ENCODE measurements around the gene UBIAD1. TPM values are rescaled to one million over a fixed set of nuclear protein-coding genes. Genes with fewer than 3 reads are reported as not detected.

Gene UBIAD1
- total RNA-seq, 1 donor from 2014 or later = 7.3 TPM

DNA sequence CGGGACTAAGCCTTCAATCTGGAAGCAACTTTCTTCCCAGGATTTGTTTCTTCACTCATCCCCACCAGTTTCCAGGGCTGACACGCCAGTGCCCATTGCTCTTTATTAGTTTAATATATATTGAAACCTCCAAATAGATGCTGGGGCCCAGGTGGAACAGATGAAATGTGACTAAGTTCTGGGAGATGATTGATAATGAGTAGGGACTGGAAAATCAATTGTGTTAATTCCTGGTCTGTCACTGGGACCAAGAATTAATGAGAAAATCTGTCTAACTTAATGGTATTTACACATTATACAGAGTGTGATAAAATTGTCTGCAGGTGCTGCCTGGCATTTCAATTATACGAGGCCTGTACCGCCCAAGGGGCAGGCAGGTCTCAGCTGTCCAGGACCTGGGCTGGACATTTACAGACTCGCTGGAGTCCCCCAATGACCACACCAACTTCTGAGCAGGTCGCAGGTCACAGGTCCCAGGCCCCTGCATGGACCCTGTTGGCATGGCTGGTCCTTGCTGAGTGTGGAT, 35.8 kb downstream of the UBIAD1 start:
- no peaks in the 10 kb centered on the region for H3K4me1 ChIP-seq (ENCODE audit: control insufficient read depth in 3 of 3, insufficient read depth in 3 of 3, low read length in 3 of 3)
- H3K9me3 ChIP-seq (ENCODE audit: control insufficient read depth in 3 of 3, low read length in 3 of 3) = no peaks in the 10 kb centered on the region
- H3K27ac ChIP-seq (ENCODE audit: low read depth, low read length) = no peak overlapping the region
- H3K4me3 ChIP-seq (ENCODE audit: low read length in 3 of 3) = no peak overlapping the region
- H3K27me3 ChIP-seq (ENCODE audit: control insufficient read depth in 3 of 3, insufficient read depth in 3 of 3, low read length in 3 of 3) = peaks cover 0 to 5% (median 3%) of the 10 kb centered on the region in 3 donors
- no peaks in the 10 kb centered on the region for H3K36me3 ChIP-seq (ENCODE audit: control insufficient read depth in 3 of 3, insufficient read depth in 3 of 3, low read length in 3 of 3)
- H3K9ac ChIP-seq (ENCODE audit: low read depth in 1 of 3, low read length in 3 of 3) = no peak overlapping the region

DNA sequence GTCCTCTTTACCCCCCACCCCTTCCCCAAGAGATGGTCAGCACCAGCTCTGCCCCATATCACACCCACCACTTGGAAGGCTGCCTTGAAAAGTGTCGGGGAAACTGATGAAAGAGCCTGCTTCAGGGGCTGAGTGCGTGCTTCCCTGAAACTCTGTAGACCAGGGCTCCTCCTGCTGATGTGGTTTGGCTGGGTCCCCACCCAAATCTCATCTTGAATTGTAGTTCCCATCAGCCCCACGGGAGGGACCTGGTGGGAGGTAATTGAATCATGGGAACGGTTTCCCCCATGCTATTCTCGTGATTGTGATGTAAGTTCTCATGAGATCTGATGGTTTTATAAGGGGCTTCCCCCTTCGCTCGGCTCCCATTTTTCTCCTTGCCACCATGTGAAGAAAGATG, 36.4 kb downstream of the UBIAD1 start:
- peaks cover 0 to 5% (median 3%) of the 10 kb centered on the region in 3 donors for H3K27me3 ChIP-seq (ENCODE audit: control insufficient read depth in 3 of 3, insufficient read depth in 3 of 3, low read length in 3 of 3)
- H3K4me1 ChIP-seq (ENCODE audit: control insufficient read depth in 3 of 3, insufficient read depth in 3 of 3, low read length in 3 of 3) = no peaks in the 10 kb centered on the region
- H3K9ac ChIP-seq (ENCODE audit: low read depth in 1 of 3, low read length in 3 of 3) = no peak overlapping the region
- no peaks in the 10 kb centered on the region for H3K36me3 ChIP-seq (ENCODE audit: control insufficient read depth in 3 of 3, insufficient read depth in 3 of 3, low read length in 3 of 3)
- H3K27ac ChIP-seq (ENCODE audit: low read depth, low read length) = no peak overlapping the region
- no peak overlapping the region for H3K4me3 ChIP-seq (ENCODE audit: low read length in 3 of 3)
- no peaks in the 10 kb centered on the region for H3K9me3 ChIP-seq (ENCODE audit: control insufficient read depth in 3 of 3, low read length in 3 of 3)

DNA sequence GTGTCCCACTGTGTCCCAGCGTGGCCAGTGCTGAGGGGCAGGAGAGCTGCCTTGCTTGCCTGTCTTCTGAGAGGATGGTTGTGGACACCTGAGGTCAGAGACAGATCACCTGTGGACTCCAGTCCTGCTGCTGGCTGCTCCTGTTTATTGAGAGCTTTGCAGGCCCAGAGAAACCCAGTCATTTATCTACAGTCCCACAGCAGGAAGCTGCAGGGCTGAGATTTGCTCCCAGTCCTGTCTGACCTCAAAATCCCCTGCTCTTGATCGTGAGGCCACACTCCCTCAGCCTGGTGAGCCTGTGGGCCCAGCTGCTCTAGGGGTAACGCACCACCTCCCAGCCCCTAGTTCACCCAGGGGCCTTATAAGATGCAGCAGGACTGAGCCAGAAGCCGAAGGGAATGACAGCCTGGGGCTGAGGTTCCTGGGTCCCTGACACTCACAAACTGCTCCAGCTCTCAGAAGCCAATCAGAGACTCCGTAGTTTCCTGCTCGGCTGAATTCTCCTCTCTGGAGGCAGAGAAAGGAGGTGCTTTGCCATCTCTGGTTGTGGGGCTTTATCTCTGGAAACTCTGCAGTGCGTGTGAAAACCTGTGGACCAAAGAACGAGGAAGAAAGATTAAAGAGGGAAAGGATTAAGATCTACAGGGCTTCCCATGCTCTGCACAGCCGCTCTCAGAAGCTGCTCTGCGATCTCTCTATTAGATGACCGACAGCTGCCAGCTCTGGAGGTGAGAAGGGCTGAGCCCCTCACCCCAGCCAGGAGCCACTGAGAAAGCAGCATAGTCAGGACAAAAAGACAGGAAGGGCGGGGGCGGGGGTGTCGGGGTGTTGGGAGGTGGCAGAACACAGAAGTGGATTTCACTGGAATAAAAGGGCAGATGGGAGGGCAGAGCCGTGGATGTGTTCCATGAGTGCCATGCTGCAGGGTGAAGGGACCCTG, 39.1 kb downstream of the UBIAD1 start:
- no peak overlapping the region for H3K27ac ChIP-seq (ENCODE audit: low read depth, low read length)
- H3K9me3 ChIP-seq (ENCODE audit: control insufficient read depth in 3 of 3, low read length in 3 of 3) = no peaks in the 10 kb centered on the region
- no peak overlapping the region for H3K4me3 ChIP-seq (ENCODE audit: low read length in 3 of 3)
- no peaks in the 10 kb centered on the region for H3K36me3 ChIP-seq (ENCODE audit: control insufficient read depth in 3 of 3, insufficient read depth in 3 of 3, low read length in 3 of 3)
- H3K9ac ChIP-seq (ENCODE audit: low read depth in 1 of 3, low read length in 3 of 3) = no peak overlapping the region
- H3K27me3 ChIP-seq (ENCODE audit: control insufficient read depth in 3 of 3, insufficient read depth in 3 of 3, low read length in 3 of 3) = peaks cover 0 to 5% (median 3%) of the 10 kb centered on the region in 3 donors
- H3K4me1 ChIP-seq (ENCODE audit: control insufficient read depth in 3 of 3, insufficient read depth in 3 of 3, low read length in 3 of 3) = no peaks in the 10 kb centered on the region

DNA sequence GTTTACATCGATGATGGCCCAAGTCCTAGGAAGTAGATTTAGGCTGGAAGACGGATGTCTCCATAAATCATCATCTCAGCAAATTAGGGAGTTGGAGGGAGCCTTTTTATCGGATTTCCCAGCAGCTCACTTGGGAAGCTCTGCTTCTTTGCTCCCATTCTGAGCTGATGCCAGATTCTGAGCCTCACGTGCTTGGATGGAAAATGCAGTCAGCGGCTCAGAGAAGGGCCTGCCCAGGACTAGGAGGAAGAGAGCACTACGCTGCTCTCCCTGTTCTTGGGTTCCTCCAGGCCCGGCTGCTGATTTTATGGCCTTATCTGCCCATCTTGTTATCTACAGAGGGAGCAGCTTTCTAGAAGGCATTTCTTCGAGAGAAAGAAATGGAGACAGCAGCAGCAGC, 42.0 kb downstream of the UBIAD1 start:
- Histone ChIP-seq H3K27me3 (ENCODE audit: control insufficient read depth in 3 of 3, insufficient read depth in 3 of 3, low read length in 3 of 3) (peaks cover 3 to 19% (median 16%) of the 10 kb centered on the region in 3 donors), H3K27ac (ENCODE audit: low read depth, low read length) (no peak overlapping the region), H3K9me3 (ENCODE audit: control insufficient read depth in 3 of 3, low read length in 3 of 3) (no peaks in the 10 kb centered on the region), H3K4me1 (ENCODE audit: control insufficient read depth in 3 of 3, insufficient read depth in 3 of 3, low read length in 3 of 3) (no peaks in the 10 kb centered on the region), H3K4me3 (ENCODE audit: low read length in 3 of 3) (no peak overlapping the region), H3K36me3 (ENCODE audit: control insufficient read depth in 3 of 3, insufficient read depth in 3 of 3, low read length in 3 of 3) (no peaks in the 10 kb centered on the region), H3K9ac (ENCODE audit: low read depth in 1 of 3, low read length in 3 of 3) (no peak overlapping the region)

DNA sequence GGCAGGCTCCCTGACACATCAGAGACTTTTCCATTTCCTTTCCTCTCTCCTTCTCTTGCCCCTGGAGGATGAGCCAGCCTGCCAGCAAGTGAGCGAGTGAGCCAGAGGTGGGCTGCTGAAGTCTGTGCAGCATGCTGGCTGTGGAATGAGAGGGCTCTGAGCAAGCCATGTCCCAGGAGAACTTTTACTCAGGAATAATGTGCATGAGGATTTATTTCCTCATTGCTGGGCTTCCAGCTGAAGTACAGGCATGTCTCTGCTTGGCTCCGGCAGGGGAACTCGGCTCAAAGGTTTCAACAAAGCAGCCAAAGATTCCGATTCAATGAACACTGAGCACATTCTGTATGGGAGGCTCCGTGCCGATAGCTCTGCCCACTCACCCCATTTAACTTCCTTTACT, 43.7 kb downstream of the UBIAD1 start:
- H3K9me3 ChIP-seq (ENCODE audit: control insufficient read depth in 3 of 3, low read length in 3 of 3) = no peaks in the 10 kb centered on the region
- peaks cover 3 to 23% (median 20%) of the 10 kb centered on the region in 3 donors for H3K27me3 ChIP-seq (ENCODE audit: control insufficient read depth in 3 of 3, insufficient read depth in 3 of 3, low read length in 3 of 3)
- no peak overlapping the region for H3K9ac ChIP-seq (ENCODE audit: low read depth in 1 of 3, low read length in 3 of 3)
- no peak overlapping the region for H3K4me3 ChIP-seq (ENCODE audit: low read length in 3 of 3)
- H3K4me1 ChIP-seq (ENCODE audit: control insufficient read depth in 3 of 3, insufficient read depth in 3 of 3, low read length in 3 of 3) = no peaks in the 10 kb centered on the region
- no peaks in the 10 kb centered on the region for H3K36me3 ChIP-seq (ENCODE audit: control insufficient read depth in 3 of 3, insufficient read depth in 3 of 3, low read length in 3 of 3)
- no peak overlapping the region for H3K27ac ChIP-seq (ENCODE audit: low read depth, low read length)

DNA sequence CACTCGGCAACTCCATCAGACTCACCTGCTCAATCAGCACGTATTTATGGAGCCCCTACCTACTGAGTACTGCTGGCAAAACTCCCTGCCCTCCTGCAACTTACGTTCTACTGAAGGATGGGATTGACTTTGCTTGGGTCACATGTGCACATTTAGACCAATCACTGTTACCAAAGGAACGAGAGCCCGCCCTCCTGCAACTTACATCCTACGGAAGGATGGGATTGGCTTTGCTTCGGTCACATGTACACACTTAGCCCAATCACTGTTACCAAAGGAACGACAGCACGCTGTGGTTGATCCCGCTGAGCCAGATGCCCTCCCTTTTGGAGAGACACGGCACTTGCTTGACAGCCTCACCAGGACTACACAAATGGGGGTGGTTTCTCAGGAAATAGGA, 46.0 kb downstream of the UBIAD1 start:
- peaks cover 3 to 30% (median 23%) of the 10 kb centered on the region in 3 donors for H3K27me3 ChIP-seq (ENCODE audit: control insufficient read depth in 3 of 3, insufficient read depth in 3 of 3, low read length in 3 of 3)

DNA sequence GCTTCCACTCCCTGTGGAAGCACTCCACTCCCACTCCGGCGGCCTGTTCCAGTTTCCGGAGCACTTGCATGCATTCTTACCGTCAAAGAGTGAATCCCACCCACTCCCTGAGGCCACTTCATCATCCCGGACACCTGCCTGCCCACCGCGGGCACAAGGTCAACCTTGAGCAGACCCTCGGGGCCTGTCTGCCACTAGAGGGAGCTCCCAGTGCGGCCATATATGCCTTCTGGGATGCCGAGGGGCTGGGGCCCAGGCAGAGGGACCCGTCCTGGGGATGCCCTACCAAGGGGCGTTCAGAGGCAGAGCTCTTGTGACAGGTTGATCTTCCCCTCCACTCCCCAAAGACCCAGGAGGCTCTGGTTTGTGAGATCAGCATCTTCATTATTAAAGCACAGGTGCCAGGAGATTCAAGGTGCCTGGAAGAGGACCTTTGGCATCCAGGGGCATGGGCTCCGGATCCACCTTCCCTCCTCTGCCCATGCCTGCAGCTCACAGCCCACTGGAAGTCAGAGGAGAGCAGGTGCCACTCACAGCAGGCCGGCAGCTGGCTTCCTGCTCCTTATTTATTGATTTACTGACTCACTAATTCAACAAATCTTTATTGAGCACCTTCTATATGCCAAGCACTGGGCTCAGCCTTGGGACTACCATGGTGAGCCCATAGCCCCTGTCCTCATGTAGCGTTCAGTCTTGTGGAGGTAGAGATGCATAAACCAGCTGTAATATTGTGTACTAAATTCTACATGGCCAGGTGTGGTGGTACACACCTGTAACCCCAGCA, 47.3 kb downstream of the UBIAD1 start:
- Histone ChIP-seq H3K9me3 (ENCODE audit: control insufficient read depth in 3 of 3, low read length in 3 of 3) (no peaks in the 10 kb centered on the region), H3K27me3 (ENCODE audit: control insufficient read depth in 3 of 3, insufficient read depth in 3 of 3, low read length in 3 of 3) (peaks cover 3 to 35% (median 26%) of the 10 kb centered on the region in 3 donors), H3K4me1 (ENCODE audit: control insufficient read depth in 3 of 3, insufficient read depth in 3 of 3, low read length in 3 of 3) (no peaks in the 10 kb centered on the region), H3K36me3 (ENCODE audit: control insufficient read depth in 3 of 3, insufficient read depth in 3 of 3, low read length in 3 of 3) (no peaks in the 10 kb centered on the region), H3K4me3 (ENCODE audit: low read length in 3 of 3) (no peak overlapping the region), H3K27ac (ENCODE audit: low read depth, low read length) (no peak overlapping the region), H3K9ac (ENCODE audit: low read depth in 1 of 3, low read length in 3 of 3) (no peak overlapping the region)

More for the DNA sequence above, 46.0 kb downstream of the UBIAD1 start:
- H3K27ac ChIP-seq (ENCODE audit: low read depth, low read length) = no peak overlapping the region
- H3K4me1 ChIP-seq (ENCODE audit: control insufficient read depth in 3 of 3, insufficient read depth in 3 of 3, low read length in 3 of 3) = no peaks in the 10 kb centered on the region
- H3K9ac ChIP-seq (ENCODE audit: low read depth in 1 of 3, low read length in 3 of 3) = no peak overlapping the region
- H3K36me3 ChIP-seq (ENCODE audit: control insufficient read depth in 3 of 3, insufficient read depth in 3 of 3, low read length in 3 of 3) = no peaks in the 10 kb centered on the region
- no peaks in the 10 kb centered on the region for H3K9me3 ChIP-seq (ENCODE audit: control insufficient read depth in 3 of 3, low read length in 3 of 3)
- no peak overlapping the region for H3K4me3 ChIP-seq (ENCODE audit: low read length in 3 of 3)

DNA sequence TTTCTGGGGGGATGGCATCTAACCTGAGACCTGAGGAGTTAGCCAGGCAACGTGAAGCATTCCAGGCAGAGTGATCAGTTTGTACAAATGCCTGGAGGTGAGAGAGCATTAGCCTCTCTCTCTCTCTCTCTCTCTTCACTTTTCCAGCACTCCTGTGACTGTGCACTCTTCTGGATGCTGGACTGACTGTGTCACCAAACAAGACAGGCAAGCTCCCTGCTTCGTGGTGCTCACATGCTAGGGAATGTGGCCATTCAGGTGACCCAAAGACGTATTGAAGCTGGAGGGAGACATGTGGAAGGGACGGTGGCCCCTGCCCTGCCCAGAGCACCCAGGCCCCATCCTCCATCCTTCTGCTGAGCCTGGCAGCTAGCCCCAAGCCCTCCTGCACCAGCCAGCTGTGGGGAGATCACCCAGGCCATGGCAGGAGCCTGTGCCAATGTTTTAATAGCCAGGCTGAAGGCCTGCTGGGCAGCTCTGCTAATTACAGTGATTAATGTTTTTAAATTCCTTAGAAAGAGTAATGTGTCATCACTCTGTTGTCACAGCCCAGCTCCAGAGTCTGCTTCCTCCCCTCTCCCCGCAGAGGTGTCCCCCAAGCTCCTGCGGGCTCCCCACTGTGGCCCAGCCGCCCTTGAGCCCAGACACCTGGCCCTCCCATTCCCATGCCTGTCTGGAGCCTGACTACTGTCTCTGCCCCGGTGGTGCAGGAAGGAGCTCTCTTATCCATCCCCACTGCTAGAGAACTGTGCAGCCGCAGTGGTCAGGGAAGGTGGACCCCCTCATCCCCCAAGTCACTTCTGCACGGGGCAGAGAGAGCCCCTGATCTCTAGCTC, 48.9 kb downstream of the UBIAD1 start:
- Histone ChIP-seq H3K27ac (ENCODE audit: low read depth, low read length) (no peak overlapping the region), H3K9ac (ENCODE audit: low read depth in 1 of 3, low read length in 3 of 3) (no peak overlapping the region), H3K9me3 (ENCODE audit: control insufficient read depth in 3 of 3, low read length in 3 of 3) (no peaks in the 10 kb centered on the region), H3K4me3 (ENCODE audit: low read length in 3 of 3) (no peak overlapping the region), H3K4me1 (ENCODE audit: control insufficient read depth in 3 of 3, insufficient read depth in 3 of 3, low read length in 3 of 3) (no peaks in the 10 kb centered on the region), H3K27me3 (ENCODE audit: control insufficient read depth in 3 of 3, insufficient read depth in 3 of 3, low read length in 3 of 3) (peaks cover 3 to 36% (median 33%) of the 10 kb centered on the region in 3 donors), H3K36me3 (ENCODE audit: control insufficient read depth in 3 of 3, insufficient read depth in 3 of 3, low read length in 3 of 3) (no peaks in the 10 kb centered on the region)

DNA sequence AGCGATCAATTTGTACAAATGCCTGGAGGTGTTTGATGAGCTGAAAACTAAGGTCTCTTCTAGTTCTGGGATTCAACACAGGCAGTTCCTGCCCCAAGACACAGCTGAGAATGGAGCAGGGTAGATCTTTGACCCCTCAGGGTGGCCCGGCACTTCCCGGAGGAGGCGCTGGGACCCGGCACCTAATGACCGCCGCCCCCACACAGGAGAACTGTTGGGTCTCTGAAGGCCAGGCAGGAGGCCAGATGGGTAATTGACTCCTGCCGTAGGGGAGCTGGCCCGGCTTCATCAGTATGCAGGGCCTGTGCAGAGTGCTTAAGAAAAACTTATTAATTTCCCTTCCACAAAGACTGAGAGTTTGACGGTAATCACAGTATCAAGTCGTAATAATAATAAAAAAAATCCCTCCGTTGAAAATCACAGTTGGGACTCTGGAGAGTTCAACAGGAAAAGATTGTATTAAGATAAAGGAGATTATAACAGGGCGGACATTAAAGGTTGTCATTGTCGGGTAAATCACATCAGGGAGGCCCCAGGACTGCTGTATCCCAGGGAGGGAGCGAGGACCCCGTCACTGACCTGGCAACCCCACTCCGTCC, 51.7 kb downstream of the UBIAD1 start:
- no peak overlapping the region for H3K27ac ChIP-seq (ENCODE audit: low read depth, low read length)
- peaks cover 0 to 33% (median 31%) of the 10 kb centered on the region in 3 donors for H3K27me3 ChIP-seq (ENCODE audit: control insufficient read depth in 3 of 3, insufficient read depth in 3 of 3, low read length in 3 of 3)

More for the DNA sequence above, 51.7 kb downstream of the UBIAD1 start:
- no peaks in the 10 kb centered on the region for H3K9me3 ChIP-seq (ENCODE audit: control insufficient read depth in 3 of 3, low read length in 3 of 3)
- H3K4me1 ChIP-seq (ENCODE audit: control insufficient read depth in 3 of 3, insufficient read depth in 3 of 3, low read length in 3 of 3) = no peaks in the 10 kb centered on the region
- H3K36me3 ChIP-seq (ENCODE audit: control insufficient read depth in 3 of 3, insufficient read depth in 3 of 3, low read length in 3 of 3) = no peaks in the 10 kb centered on the region
- no peak overlapping the region for H3K4me3 ChIP-seq (ENCODE audit: low read length in 3 of 3)
- no peak overlapping the region for H3K9ac ChIP-seq (ENCODE audit: low read depth in 1 of 3, low read length in 3 of 3)

Data from skeletal muscle tissue (tissue), 4 donors.